Keratinocyte (primary cell): ENCODE results near the gene RRP1B. TPM values are rescaled to one million over a fixed set of nuclear protein-coding genes. Genes with fewer than 3 reads are reported as not detected.

Experiments
- DNase-seq: peaks from one replicate; pipeline ENCODE4 v3.0.0-alpha.2; 2011; ENCODE audit warnings: low read depth, missing footprints, low spot score
- FAIRE-seq: peaks from 2 replicates; lab custom pipeline; 2011; peaks lifted over from hg19 to GRCh38; lab: Jason Lieb, UNC
- H2AFZ ChIP-seq: 2 replicates; pipeline ENCODE4 v1.6.0; 2012; ENCODE audit warnings: low read length, control low read depth, inconsistent platforms; ENCODE audit not compliant: control insufficient read depth
- H3K27ac ChIP-seq: 2 replicates; pipeline ENCODE4 v1.5.1; 2011; ENCODE audit warnings: low read length; ENCODE audit not compliant: control insufficient read depth, insufficient read depth
- H3K27me3 ChIP-seq: 3 replicates; pipeline ENCODE4 v1.6.0; 2011; ENCODE audit warnings: low read length; ENCODE audit not compliant: control insufficient read depth, insufficient read depth; ENCODE audit errors: extremely low read depth
- H3K36me3 ChIP-seq, 2 experiments: 2 replicates in 1 of 2; 3 replicates in 1 of 2; pipeline ENCODE4 v1.5.1; 2011; ENCODE audit warnings: low read length in 2 of 2, mild to moderate bottlenecking in 1 of 2; ENCODE audit not compliant: control insufficient read depth in 2 of 2, insufficient read depth in 2 of 2; ENCODE audit errors: extremely low read depth in 1 of 2
- H3K4me1 ChIP-seq: 3 replicates; pipeline ENCODE4 v1.5.1; 2011; ENCODE audit warnings: low read length; ENCODE audit not compliant: control insufficient read depth, insufficient read depth; ENCODE audit errors: extremely low read depth
- H3K4me2 ChIP-seq: 3 replicates; pipeline ENCODE4 v1.6.0; 2011; ENCODE audit warnings: low read depth, low read length; ENCODE audit not compliant: control insufficient read depth, insufficient read depth; ENCODE audit errors: extremely low read depth
- H3K4me3 ChIP-seq, 3 experiments: fragments of 200-600 bp in 1 of 3; sonication (generic) in 1 of 3; 2 replicates in 2 of 3; 3 replicates in 1 of 3; pipeline ENCODE4 v1.5.1; 2011 to 2016; ENCODE audit warnings: low read length in 3 of 3, mild to moderate bottlenecking in 3 of 3, control low read depth in 2 of 3, inconsistent platforms in 1 of 3, low read depth in 1 of 3, mixed read lengths in 1 of 3, mixed run types in 1 of 3, moderate library complexity in 1 of 3; ENCODE audit not compliant: control insufficient read depth in 2 of 3, insufficient read depth in 2 of 3; ENCODE audit errors: extremely low read depth in 1 of 3
- H3K79me2 ChIP-seq: 2 replicates; pipeline ENCODE4 v1.6.0; 2012; ENCODE audit warnings: low read length; ENCODE audit not compliant: control insufficient read depth, insufficient read depth
- H3K9ac ChIP-seq: 3 replicates; pipeline ENCODE4 v1.6.0; 2011; ENCODE audit warnings: low read length; ENCODE audit not compliant: control insufficient read depth, insufficient read depth; ENCODE audit errors: extremely low read depth
- H3K9me1 ChIP-seq: 3 replicates; pipeline ENCODE4 v1.6.0; 2011; ENCODE audit warnings: low read length; ENCODE audit not compliant: control insufficient read depth, insufficient read depth; ENCODE audit errors: extremely low read depth
- H3K9me3 ChIP-seq: 2 replicates; pipeline ENCODE4 v1.5.1; 2012; ENCODE audit warnings: low read depth, low read length; ENCODE audit not compliant: control insufficient read depth
- H4K20me1 ChIP-seq: 3 replicates; pipeline ENCODE4 v1.6.0; 2011; ENCODE audit warnings: low read length; ENCODE audit not compliant: control insufficient read depth, insufficient read depth; ENCODE audit errors: extremely low read depth
- EZH2 ChIP-seq: IDR thresholded peaks from one replicate; pipeline ENCODE4 v1.6.1; 2012; ENCODE audit warnings: inconsistent platforms, mild to moderate bottlenecking, low read length, moderate library complexity
- dilution Hi-C: fragments of 300-500 bp; cut with MboI; formaldehyde crosslinking; loops from one replicate; pipeline ENCODE4 v1.7.0; 2020; ENCODE audit warnings: low sequenced_read_pairs; ENCODE audit not compliant: extremely low pct_ligation_motif_present
- polyA plus RNA-seq, 5 experiments: library from polyadenylated mRNA; depleted of rRNA in 3 of 5; stranded (reverse) in 3 of 5; stranded (forward) in 1 of 5; unstranded in 1 of 5; fragments of >200 nt; gene quantifications; 1 replicate in 1 of 5; 2 replicates in 3 of 5; 3 replicates in 1 of 5; pipeline versions ENCODE4 v1.2.1 to v1.2.3, GENCODE V29; 2011 to 2012; ENCODE audit warnings: missing spikeins in 2 of 5, low read depth in 1 of 5, low replicate concordance in 1 of 5
- TF ChIP-seq, protein P1 (sequence below), 3 experiments: IDR thresholded peaks in 1 of 3; conservative IDR thresholded peaks in 1 of 3; optimal IDR thresholded peaks in 1 of 3; 2 replicates in 2 of 3; 3 replicates in 1 of 3; pipeline versions ENCODE3 to v1.5.1; 2011; ENCODE audit warnings: low read length in 3 of 3, mild to moderate bottlenecking in 3 of 3, moderate library complexity in 2 of 3, control low read depth in 1 of 3, inconsistent platforms in 1 of 3; ENCODE audit not compliant: insufficient read depth in 2 of 3; ENCODE audit errors: extremely low read depth in 1 of 3

The RRP1B gene
- polyA plus RNA-seq, 1 donor (not counting 4 experiments of a cell fraction or from before 2014, with no cell fraction given), result 19.8 TPM

DNA sequence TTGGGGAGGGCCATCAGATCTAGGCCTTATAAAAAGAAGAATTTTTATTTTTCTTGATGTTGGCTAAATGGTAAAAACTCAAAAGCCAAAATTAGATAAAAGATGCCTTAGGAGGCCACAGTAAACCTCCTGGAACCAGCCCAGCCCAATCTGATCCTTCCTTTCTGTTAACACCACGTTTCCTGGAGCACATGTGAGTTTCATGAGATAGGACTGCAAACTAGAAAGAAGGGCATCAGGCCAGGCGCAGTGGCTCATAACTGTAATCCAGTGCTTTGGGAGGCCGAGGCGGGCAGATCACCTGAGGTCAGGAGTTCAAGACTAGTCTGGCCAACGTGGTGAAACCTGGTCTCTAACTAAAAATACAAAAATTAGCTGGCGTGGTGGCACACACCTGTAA lies 6.7 kb upstream of the RRP1B start:
- no peaks in the 10 kb centered on the region for H4K20me1 ChIP-seq
- no peak for FAIRE-seq
- H3K4me2 ChIP-seq, result no peak overlapping the region
- H3K27ac ChIP-seq, result no peak overlapping the region
- no peak for TF ChIP-seq EZH2
- TF ChIP-seq, protein P1, sequence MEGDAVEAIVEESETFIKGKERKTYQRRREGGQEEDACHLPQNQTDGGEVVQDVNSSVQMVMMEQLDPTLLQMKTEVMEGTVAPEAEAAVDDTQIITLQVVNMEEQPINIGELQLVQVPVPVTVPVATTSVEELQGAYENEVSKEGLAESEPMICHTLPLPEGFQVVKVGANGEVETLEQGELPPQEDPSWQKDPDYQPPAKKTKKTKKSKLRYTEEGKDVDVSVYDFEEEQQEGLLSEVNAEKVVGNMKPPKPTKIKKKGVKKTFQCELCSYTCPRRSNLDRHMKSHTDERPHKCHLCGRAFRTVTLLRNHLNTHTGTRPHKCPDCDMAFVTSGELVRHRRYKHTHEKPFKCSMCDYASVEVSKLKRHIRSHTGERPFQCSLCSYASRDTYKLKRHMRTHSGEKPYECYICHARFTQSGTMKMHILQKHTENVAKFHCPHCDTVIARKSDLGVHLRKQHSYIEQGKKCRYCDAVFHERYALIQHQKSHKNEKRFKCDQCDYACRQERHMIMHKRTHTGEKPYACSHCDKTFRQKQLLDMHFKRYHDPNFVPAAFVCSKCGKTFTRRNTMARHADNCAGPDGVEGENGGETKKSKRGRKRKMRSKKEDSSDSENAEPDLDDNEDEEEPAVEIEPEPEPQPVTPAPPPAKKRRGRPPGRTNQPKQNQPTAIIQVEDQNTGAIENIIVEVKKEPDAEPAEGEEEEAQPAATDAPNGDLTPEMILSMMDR (optimal IDR thresholded peaks at IDR 0.05 in 1 of 3, IDR thresholded peaks at IDR 0.05 in 1 of 3, conservative IDR thresholded peaks at IDR 0.05 in 1 of 3; ENCODE audit: extremely low read depth in 1 of 3, insufficient read depth in 2 of 3, low read length in 3 of 3), result no peak
- H3K27me3 ChIP-seq, result no peaks in the 10 kb centered on the region
- peaks cover 7% of the 10 kb centered on the region for H3K4me1 ChIP-seq
- H3K9ac ChIP-seq, result no peak overlapping the region
- no peak overlapping the region for H2AFZ ChIP-seq
- H3K36me3 ChIP-seq, result no peaks in the 10 kb centered on the region
- H3K9me1 ChIP-seq, result no peaks in the 10 kb centered on the region
- no peak for DNase-seq
- dilution Hi-C loops, result no loop called here
- H3K9me3 ChIP-seq, result no peaks in the 10 kb centered on the region
- H3K79me2 ChIP-seq, result no peaks in the 10 kb centered on the region
- no peak overlapping the region for H3K4me3 ChIP-seq

DNA sequence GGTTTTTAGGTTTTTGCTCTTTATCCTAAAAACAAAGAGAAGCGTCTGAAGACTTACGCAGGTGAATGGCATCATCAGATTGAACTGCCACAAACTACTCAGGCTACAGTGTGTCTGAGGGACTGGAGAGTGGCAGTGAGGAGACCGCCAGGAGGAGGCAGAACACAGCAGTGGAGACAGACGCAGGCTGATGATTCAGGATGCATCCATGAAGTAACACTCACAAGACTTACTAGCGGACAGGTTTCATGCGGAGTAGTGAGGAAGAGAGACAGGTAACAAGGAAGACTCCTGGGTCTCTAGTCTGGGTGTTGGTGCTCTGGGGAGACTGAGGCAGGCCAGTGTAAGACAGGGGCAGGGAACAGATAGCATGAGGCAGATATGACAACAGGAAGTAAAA lies 5.7 kb upstream of the RRP1B start:
- H3K9ac ChIP-seq, result no peak overlapping the region
- DNase-seq (no peak), FAIRE-seq (no peak)
- H2AFZ ChIP-seq, result no peak overlapping the region
- no peak overlapping the region for H3K4me3 ChIP-seq
- H3K27ac ChIP-seq, result no peak overlapping the region
- TF ChIP-seq EZH2, result no peak
- TF ChIP-seq, protein P1 (optimal IDR thresholded peaks at IDR 0.05 in 1 of 3, IDR thresholded peaks at IDR 0.05 in 1 of 3, conservative IDR thresholded peaks at IDR 0.05 in 1 of 3; ENCODE audit: extremely low read depth in 1 of 3, insufficient read depth in 2 of 3, low read length in 3 of 3), result no peak
- H3K9me3 ChIP-seq, result no peaks in the 10 kb centered on the region
- H3K4me1 ChIP-seq, result peaks cover 7% of the 10 kb centered on the region
- H3K79me2 ChIP-seq, result no peaks in the 10 kb centered on the region
- no peaks in the 10 kb centered on the region for H3K27me3 ChIP-seq
- no peaks in the 10 kb centered on the region for H3K9me1 ChIP-seq
- H4K20me1 ChIP-seq, result no peaks in the 10 kb centered on the region
- H3K4me2 ChIP-seq, result no peak overlapping the region
- dilution Hi-C loops, result no loop called here
- no peaks in the 10 kb centered on the region for H3K36me3 ChIP-seq
